AG04449 (cell line): ENCODE measurements around the gene CAMK1.
A peak's percentile ranks its signal among the peaks of the same experiment; 100 is the strongest.

Experiments
- CTCF ChIA-PET: fragments of 350-600 bp; formaldehyde crosslinking; extraction: SDS; loops from one replicate; lab custom pipeline; 2021; ENCODE audit warnings: antibody characterized with exemption; lab: Yijun Ruan, JAX
- POLR2A ChIA-PET: fragments of 400-600, 350-600 bp; formaldehyde crosslinking; extraction: SDS; loops from one replicate; lab custom pipeline; 2020; ENCODE audit warnings: antibody characterized with exemption, inconsistent platforms; lab: Yijun Ruan, JAX
- DNase-seq: peaks from one replicate; pipeline ENCODE4 v3.0.0-alpha.2; 2010; ENCODE audit warnings: low read depth, low spot score
- H3K4me3 ChIP-seq: 2 replicates; pipeline ENCODE4 v1.5.1; 2011; ENCODE audit warnings: low read depth, mild to moderate bottlenecking, control low read depth, low read length
- TF ChIP-seq, protein P1 (sequence below): IDR thresholded peaks from one replicate; pipeline ENCODE4 v1.5.1; 2011; ENCODE audit warnings: mild to moderate bottlenecking, moderate library complexity, low read length, control low read depth, inconsistent platforms; ENCODE audit not compliant: insufficient read depth; ENCODE audit errors: missing control alignments

The CAMK1 gene

DNA sequence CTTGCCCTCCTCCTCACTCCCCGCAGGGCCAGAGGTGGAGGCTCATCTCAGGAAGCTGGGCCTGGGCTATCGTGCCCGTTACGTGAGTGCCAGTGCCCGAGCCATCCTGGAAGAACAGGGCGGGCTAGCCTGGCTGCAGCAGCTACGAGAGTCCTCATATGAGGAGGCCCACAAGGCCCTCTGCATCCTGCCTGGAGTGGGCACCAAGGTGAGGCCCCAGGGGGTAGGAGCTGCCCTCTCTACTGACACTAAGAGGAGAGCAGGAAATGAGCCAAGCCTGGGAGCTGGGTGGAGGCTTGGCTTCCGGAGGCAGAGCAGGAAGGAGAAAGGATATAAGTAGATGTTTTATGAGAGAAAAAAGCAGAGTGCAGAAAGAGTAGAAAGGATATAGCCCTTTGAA is 15.1 kb downstream of the CAMK1 start:
- ChIA-PET POLR2A (interaction anchor here (0.8 to 1.1 kb wide), 2 partner anchors 9 to 15 kb away, joined by 3 to 4 read pairs; partner anchors contain the start of gene CAMK1), CTCF (interaction anchor here (1.3 kb wide), 1 partner anchor 401 kb away, joined by 3 read pairs; no protein-coding TSS in a partner anchor)
- H3K4me3 ChIP-seq: no peak overlapping the region
- DNase-seq: no peak
- TF ChIP-seq, protein P1, sequence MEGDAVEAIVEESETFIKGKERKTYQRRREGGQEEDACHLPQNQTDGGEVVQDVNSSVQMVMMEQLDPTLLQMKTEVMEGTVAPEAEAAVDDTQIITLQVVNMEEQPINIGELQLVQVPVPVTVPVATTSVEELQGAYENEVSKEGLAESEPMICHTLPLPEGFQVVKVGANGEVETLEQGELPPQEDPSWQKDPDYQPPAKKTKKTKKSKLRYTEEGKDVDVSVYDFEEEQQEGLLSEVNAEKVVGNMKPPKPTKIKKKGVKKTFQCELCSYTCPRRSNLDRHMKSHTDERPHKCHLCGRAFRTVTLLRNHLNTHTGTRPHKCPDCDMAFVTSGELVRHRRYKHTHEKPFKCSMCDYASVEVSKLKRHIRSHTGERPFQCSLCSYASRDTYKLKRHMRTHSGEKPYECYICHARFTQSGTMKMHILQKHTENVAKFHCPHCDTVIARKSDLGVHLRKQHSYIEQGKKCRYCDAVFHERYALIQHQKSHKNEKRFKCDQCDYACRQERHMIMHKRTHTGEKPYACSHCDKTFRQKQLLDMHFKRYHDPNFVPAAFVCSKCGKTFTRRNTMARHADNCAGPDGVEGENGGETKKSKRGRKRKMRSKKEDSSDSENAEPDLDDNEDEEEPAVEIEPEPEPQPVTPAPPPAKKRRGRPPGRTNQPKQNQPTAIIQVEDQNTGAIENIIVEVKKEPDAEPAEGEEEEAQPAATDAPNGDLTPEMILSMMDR: no peak

DNA sequence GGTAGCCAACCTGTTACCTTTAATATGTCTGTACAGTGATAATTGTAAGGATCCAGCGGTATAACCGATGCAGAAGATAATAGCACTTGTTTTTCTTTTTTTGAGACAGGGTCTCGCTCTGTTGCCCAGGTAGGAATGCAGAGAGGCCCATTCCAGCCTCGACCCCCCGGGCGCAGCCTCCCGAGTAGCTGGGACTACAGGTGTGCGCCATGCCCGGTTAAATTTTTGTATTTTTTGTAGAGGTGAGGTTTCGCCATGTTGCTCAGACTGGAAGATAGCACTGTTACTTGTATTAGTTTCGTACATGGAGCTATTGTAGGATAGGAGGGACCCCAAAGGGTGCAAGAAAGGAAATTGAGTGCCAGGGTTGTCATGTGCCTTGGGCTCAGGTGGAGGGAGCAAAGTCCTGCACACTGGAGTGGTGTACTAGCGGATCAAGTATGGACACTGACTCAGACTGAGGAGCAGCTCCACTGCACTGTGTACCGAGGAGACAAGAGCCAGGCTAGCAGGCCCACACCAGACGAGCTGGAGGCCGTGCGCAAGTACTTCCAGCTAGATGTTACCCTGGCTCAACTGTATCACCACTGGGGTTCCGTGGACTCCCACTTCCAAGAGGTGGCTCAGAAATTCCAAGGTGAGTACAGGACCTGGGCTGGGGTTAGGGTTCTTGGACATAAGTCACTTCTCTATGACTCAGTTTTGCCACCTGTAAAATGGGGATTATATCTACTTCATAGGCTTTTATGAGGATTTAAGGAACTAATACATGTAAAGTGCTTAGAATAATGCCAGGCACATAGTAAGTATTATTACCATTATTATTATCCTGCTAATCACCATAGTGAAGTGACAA is 19.0 kb downstream of the CAMK1 start:
- CTCF ChIA-PET: interaction anchor here (1.0 to 2.2 kb wide), 4 partner anchors 17 to 42 kb away, joined by 3 to 7 read pairs (median 5); partner anchors contain the start of genes ARPC4 and BRPF1
- peak overlapping the region; percentile 92 for H3K4me3 ChIP-seq
- TF ChIP-seq, protein P1: no peak
- POLR2A ChIA-PET: interaction anchor here (3.1 kb wide), 1 partner anchor 19 kb away, joined by 24 read pairs; the partner anchor contains the start of gene BRPF1
- DNase-seq: no peak

DNA sequence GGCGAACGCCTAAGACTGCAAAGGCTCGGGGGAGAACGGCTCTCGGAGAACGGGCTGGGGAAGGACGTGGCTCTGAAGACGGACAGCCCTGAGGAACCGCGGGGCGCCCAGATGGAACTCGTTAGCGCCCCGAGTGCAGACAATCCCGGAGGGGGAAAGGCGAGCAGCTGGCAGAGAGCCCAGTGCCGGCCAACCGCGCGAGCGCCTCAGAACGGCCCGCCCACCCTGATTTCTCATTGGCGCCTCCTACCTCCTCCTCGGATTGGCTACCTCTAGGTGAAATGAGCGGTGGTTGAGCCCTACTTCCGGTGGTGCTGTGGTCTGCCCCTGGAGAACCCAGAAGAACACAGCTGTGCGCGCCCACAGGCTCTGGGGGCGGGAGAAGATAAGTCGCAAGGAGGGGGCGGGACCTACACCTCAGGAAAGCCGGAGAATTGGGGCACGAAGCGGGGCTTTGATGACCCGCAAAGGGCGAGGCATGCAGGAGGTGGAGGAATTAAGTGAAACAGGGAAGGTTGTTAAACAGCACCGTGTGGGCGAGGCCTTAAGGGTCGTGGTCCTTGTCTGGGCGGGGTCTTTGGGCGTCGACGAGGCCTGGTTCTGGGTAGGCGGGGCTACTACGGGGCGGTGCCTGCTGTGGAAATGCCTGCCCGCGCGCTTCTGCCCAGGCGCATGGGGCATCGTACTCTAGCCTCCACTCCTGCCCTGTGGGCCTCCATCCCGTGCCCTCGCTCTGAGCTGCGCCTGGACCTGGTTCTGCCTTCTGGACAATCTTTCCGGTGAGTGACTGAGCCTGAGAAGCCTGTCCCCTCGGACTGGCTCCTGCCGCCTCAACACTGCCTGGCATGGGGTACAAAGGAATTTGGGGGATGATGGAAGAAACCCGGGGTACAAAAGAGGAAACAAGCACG is 19.8 kb downstream of the CAMK1 start, which contains the start of gene OGG1:
TSS of gene OGG1 (plus strand) at position 308 of the 911 bp plus-strand sequence. CDS start at position 643, 335 bp downstream.
- H3K4me3 ChIP-seq: peak within 1 kb of the TSS; percentile 92
- DNase-seq: peak; percentile 84
- POLR2A ChIA-PET: interaction anchor here (0.6 to 3.1 kb wide), 6 partner anchors 10 to 353 kb away, joined by 3 to 24 read pairs (median 6); partner anchors contain the start of genes ARPC4, BRPF1, CAMK1 and TADA3
- TF ChIP-seq, protein P1: no peak
- CTCF ChIA-PET: interaction anchor here (0.6 to 2.2 kb wide), 9 partner anchors 12 to 778 kb away, joined by 3 to 8 read pairs (median 4); partner anchors contain the start of genes ARPC4 and BRPF1

DNA sequence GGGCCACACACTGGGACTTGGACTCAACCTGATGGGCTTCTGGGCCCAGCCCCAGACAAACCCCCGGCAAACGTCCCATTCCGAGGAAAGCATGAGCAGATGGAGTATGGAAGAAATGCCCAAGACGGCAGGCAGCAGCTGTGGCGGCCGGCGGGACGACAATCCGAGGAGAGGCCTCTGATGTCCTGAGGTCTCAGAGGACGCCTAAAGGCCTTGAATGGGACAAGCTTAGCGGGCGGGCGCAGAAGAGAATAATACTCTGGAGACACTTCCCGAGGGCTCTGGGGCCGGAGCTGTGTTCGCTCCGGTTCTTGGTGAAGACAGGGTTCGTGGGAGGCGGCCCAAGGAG is 20.5 kb downstream of the CAMK1 start:
- no peak for DNase-seq
- CTCF ChIA-PET: interaction anchor here (1.0 to 2.2 kb wide), 7 partner anchors 11 to 778 kb away, joined by 3 to 8 read pairs (median 6); partner anchors contain the start of gene BRPF1

DNA sequence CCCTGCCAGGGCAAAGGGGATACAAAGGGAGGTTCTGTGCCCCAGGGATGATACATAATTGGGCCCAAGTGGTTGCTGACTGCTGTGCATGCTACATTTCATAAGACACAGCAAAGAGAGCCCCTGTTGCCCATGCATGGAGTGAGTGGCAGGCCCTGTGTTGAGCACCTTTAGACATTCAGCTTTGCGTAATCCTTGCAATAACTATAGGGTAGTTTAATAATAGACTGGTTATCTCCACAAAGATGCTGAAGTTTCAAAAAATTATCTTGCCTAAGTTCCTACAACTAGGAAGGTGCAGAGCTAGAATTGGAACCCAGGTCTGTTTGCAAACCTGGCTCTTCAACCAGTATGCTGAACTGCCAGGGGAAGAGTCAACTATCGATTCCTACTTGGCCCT is 21.7 kb downstream of the CAMK1 start:
- POLR2A ChIA-PET: no interaction called here
- no peak for DNase-seq
- H3K4me3 ChIP-seq: no peak overlapping the region
- TF ChIP-seq, protein P1: no peak
- CTCF ChIA-PET: interaction anchor here (1.5 kb wide), 2 partner anchors 13 to 15 kb away, joined by 4 to 5 read pairs; no protein-coding TSS in a partner anchor

More for the DNA sequence above, 20.5 kb downstream of the CAMK1 start:
- H3K4me3 ChIP-seq: peak overlapping the region; percentile 92
- TF ChIP-seq, protein P1: no peak
- POLR2A ChIA-PET: interaction anchor here (0.6 to 3.1 kb wide), 5 partner anchors 11 to 352 kb away, joined by 3 to 24 read pairs (median 8); partner anchors contain the start of genes ARPC4, BRPF1, CAMK1 and TADA3
